CD4-positive, alpha-beta T cell (primary cell): ENCODE measurements around the gene KRTAP16-1. TPM values are rescaled to one million over a fixed set of nuclear protein-coding genes. Genes with fewer than 3 reads are reported as not detected.

Experiments
- ATAC-seq: fragments of 200-7000 bp; cut with Tn5 transposase; one replicate; pipeline ENCODE4 v1.10.0; 2022; ENCODE audit warnings: mild to moderate bottlenecking; ENCODE audit not compliant: poor library complexity
- CTCF ChIA-PET: fragments of 350-600 bp; sonication (Branson Sonifier 250); formaldehyde crosslinking; loops from one replicate; lab custom pipeline; 2021; ENCODE audit warnings: antibody characterized with exemption, inconsistent platforms; lab: Charles Lee
- POLR2A ChIA-PET: fragments of 350-600 bp; sonication (Branson Sonifier 250); formaldehyde crosslinking; loops from one replicate; lab custom pipeline; 2021; ENCODE audit warnings: antibody characterized with exemption, inconsistent platforms; lab: Charles Lee
- DNase-seq, 14 experiments: peaks; one replicate each; pipeline ENCODE4 v3.0.0-alpha.2; 2013 to 2020; ENCODE audit warnings: mixed read lengths in 2 of 14
- H3K27ac ChIP-seq, 2 donors: one replicate each; pipeline versions ENCODE4 v1.5.1 to v1.7.0; 2013; ENCODE audit warnings: low read length in 2 of 2, low read depth in 1 of 2, mild to moderate bottlenecking in 1 of 2
- H3K27me3 ChIP-seq, 2 experiments: 1 replicate in 1 of 2; 2 replicates in 1 of 2; pipeline versions ENCODE4 v1.6.1 to v1.7.0; 2013; ENCODE audit warnings: low read length in 2 of 2, control low read depth in 1 of 2, mild to moderate bottlenecking in 1 of 2, moderate library complexity in 1 of 2; ENCODE audit not compliant: insufficient read depth in 2 of 2, control insufficient read depth in 1 of 2
- H3K36me3 ChIP-seq: one replicate; pipeline ENCODE4 v1.6.1; 2013; ENCODE audit warnings: low read length, control low read depth; ENCODE audit not compliant: insufficient read depth
- H3K4me1 ChIP-seq: one replicate; pipeline ENCODE4 v1.6.1; 2013; ENCODE audit warnings: low read length, control low read depth; ENCODE audit not compliant: insufficient read depth
- H3K4me3 ChIP-seq: one replicate; pipeline ENCODE4 v1.5.1; 2013; ENCODE audit warnings: mild to moderate bottlenecking, low read length, moderate library complexity
- H3K9me3 ChIP-seq, 2 experiments: 1 replicate in 1 of 2; 2 replicates in 1 of 2; pipeline versions ENCODE4 v1.6.1 to v1.7.0; 2013; ENCODE audit warnings: low read length in 2 of 2, mild to moderate bottlenecking in 2 of 2, control low read depth in 1 of 2, moderate library complexity in 1 of 2; ENCODE audit not compliant: control insufficient read depth in 1 of 2, insufficient read depth in 1 of 2
- H3K27ac Mint-ChIP-seq: one replicate; pipeline ENCODE4 v1.8.0; 2020; ENCODE audit warnings: mixed read lengths
- H3K27me3 Mint-ChIP-seq: one replicate; pipeline ENCODE4 v1.8.0; 2021; ENCODE audit warnings: mixed read lengths
- H3K36me3 Mint-ChIP-seq: one replicate; pipeline ENCODE4 v1.8.0; 2021; ENCODE audit warnings: low read depth, mixed read lengths
- H3K4me1 Mint-ChIP-seq: one replicate; pipeline ENCODE4 v1.8.0; 2021; ENCODE audit warnings: low read depth, mixed read lengths
- H3K4me3 Mint-ChIP-seq: one replicate; pipeline ENCODE4 v1.8.0; 2020; ENCODE audit warnings: mild to moderate bottlenecking, mixed read lengths
- H3K9me3 Mint-ChIP-seq: one replicate; pipeline ENCODE4 v1.8.0; 2020; ENCODE audit warnings: mixed read lengths
- intact Hi-C, 2 experiments: fragments of 100-400 bp; cut with DNase I in 1 of 2; cut with micrococcal nuclease in 1 of 2; formaldehyde crosslinking; loops; one replicate each; pipeline versions ENCODE4 v1.15.1 to v1.9.0; 2023 to 2025; cut with DNase I, micrococcal nuclease
- total RNA-seq, 174 experiments: library from RNA in 2 of 174; stranded (reverse) in 2 of 174; gene quantifications; one replicate each; pipeline ENCODE4 v1.2.3 and lab custom pipeline; 2021 to 2026
- TF ChIP-seq, protein P1 (sequence below): fragments of 200-600 bp; IDR thresholded peaks from one replicate; pipeline ENCODE4 v1.8.0; 2022; ENCODE audit warnings: antibody characterized with exemption, mild to moderate bottlenecking

Gene KRTAP16-1
- total RNA-seq, 2 experiments from 2014 or later = 1.0 to 1.1 TPM

- H3K9me3 Mint-ChIP-seq = peaks cover 4% of the 10 kb centered on the region
- peaks cover 0 to 3% of the 10 kb centered on the region in 2 experiments for H3K9me3 ChIP-seq
- H3K4me1 Mint-ChIP-seq = peaks cover 9% of the 10 kb centered on the region
- no peaks in the 10 kb centered on the region for H3K4me1 ChIP-seq
- no peak for ATAC-seq
- H3K36me3 Mint-ChIP-seq = no peaks in the 10 kb centered on the region
- POLR2A ChIA-PET = no interaction called here
- H3K36me3 ChIP-seq = no peaks in the 10 kb centered on the region
- H3K4me3 ChIP-seq = no peak overlapping the region
- DNase-seq = no peak
- H3K27me3 Mint-ChIP-seq = peaks cover 4% of the 10 kb centered on the region
- H3K27ac Mint-ChIP-seq = no peak overlapping the region
- H3K27ac ChIP-seq = no peak overlapping the region
- CTCF ChIA-PET = no interaction called here
- TF ChIP-seq, protein P1, sequence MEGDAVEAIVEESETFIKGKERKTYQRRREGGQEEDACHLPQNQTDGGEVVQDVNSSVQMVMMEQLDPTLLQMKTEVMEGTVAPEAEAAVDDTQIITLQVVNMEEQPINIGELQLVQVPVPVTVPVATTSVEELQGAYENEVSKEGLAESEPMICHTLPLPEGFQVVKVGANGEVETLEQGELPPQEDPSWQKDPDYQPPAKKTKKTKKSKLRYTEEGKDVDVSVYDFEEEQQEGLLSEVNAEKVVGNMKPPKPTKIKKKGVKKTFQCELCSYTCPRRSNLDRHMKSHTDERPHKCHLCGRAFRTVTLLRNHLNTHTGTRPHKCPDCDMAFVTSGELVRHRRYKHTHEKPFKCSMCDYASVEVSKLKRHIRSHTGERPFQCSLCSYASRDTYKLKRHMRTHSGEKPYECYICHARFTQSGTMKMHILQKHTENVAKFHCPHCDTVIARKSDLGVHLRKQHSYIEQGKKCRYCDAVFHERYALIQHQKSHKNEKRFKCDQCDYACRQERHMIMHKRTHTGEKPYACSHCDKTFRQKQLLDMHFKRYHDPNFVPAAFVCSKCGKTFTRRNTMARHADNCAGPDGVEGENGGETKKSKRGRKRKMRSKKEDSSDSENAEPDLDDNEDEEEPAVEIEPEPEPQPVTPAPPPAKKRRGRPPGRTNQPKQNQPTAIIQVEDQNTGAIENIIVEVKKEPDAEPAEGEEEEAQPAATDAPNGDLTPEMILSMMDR = no peak
- no peaks in the 10 kb centered on the region for H3K27me3 ChIP-seq
- intact Hi-C loops = no loop called here
- H3K4me3 Mint-ChIP-seq = no peak overlapping the region
These were observed 12.3 kb downstream of the KRTAP16-1 start for GRCh38 chr17:41296846-41297245.

GRCh38 chr17:41294016-41294415 is 15.1 kb downstream of the KRTAP16-1 start:
- Mint-ChIP-seq H3K27ac (no peak overlapping the region), H3K4me1 (no peaks in the 10 kb centered on the region), H3K27me3 (peaks cover 4% of the 10 kb centered on the region), H3K4me3 (no peak overlapping the region), H3K36me3 (no peaks in the 10 kb centered on the region), H3K9me3 (peaks cover 2% of the 10 kb centered on the region)
- H3K36me3 ChIP-seq = no peaks in the 10 kb centered on the region
- DNase-seq (no peak), ATAC-seq (no peak)
- H3K4me1 ChIP-seq = no peaks in the 10 kb centered on the region
- CTCF ChIA-PET = no interaction called here
- TF ChIP-seq, protein P1 = no peak
- no peak overlapping the region for H3K27ac ChIP-seq
- H3K4me3 ChIP-seq = no peak overlapping the region
- intact Hi-C loops = loop anchor here in 1 of 2 experiments (5.0 kb wide), 1 partner anchor 42 kb away; no protein-coding TSS in a partner anchor
- H3K27me3 ChIP-seq = no peaks in the 10 kb centered on the region
- H3K9me3 ChIP-seq = no peaks in the 10 kb centered on the region
- POLR2A ChIA-PET = no interaction called here

DNA sequence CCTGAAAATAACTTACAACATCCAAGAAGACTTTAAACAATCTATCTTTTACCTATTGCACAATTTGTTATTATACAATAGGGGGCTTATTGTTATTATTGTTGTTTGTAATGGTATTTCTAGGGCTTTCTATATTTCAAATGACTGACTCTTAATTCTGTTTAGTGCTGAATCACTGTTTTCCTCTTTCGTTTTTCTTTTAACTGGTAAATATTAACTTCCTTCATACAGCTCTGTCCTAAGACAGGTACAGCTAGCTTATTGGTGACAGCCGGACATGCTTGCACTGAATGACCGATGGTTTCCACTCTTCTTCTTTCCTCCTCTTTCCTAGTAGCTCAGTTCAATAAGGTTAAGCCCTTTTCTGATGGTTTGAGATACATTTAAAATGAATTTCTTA is 22.1 kb downstream of the KRTAP16-1 start:
- H3K4me3 ChIP-seq = no peak overlapping the region
- DNase-seq (no peak), ATAC-seq (no peak)
- H3K27ac ChIP-seq = no peak overlapping the region
- TF ChIP-seq, protein P1 = no peak
- Mint-ChIP-seq H3K27me3 (no peaks in the 10 kb centered on the region), H3K27ac (no peak overlapping the region), H3K9me3 (no peaks in the 10 kb centered on the region), H3K4me1 (peaks cover 18% of the 10 kb centered on the region), H3K36me3 (no peaks in the 10 kb centered on the region), H3K4me3 (no peak overlapping the region)
- intact Hi-C loops = no loop called here
- no peaks in the 10 kb centered on the region for H3K36me3 ChIP-seq
- CTCF ChIA-PET = no interaction called here
- H3K9me3 ChIP-seq = no peaks in the 10 kb centered on the region
- POLR2A ChIA-PET = no interaction called here
- H3K27me3 ChIP-seq = no peaks in the 10 kb centered on the region
- no peaks in the 10 kb centered on the region for H3K4me1 ChIP-seq
